Mesendoderm (in vitro differentiated cells): Measurements from ENCODE around the gene HOXD11.
A peak's percentile ranks its signal among the peaks of the same experiment; 100 is the strongest.

ENCODE experiments used
- DNase-seq: peaks from one replicate; pipeline ENCODE4 v3.0.0; 2013
- H2AK5ac ChIP-seq: 2 replicates; pipeline ENCODE4 v1.6.1; 2013; ENCODE audit warnings: low read length, inconsistent platforms
- H2BK120ac ChIP-seq: 2 replicates; pipeline ENCODE4 v1.6.1; 2013; ENCODE audit warnings: low read depth, mild to moderate bottlenecking, low read length, moderate library complexity, mixed read lengths
- H2BK15ac ChIP-seq: replicated peaks from 2 replicates; pipeline ENCODE4 v1.6.1; 2013; ENCODE audit warnings: low read depth, mild to moderate bottlenecking, moderate library complexity
- H2BK5ac ChIP-seq: 2 replicates; pipeline ENCODE4 v1.6.1; 2013; ENCODE audit warnings: low read length, inconsistent platforms
- H3K18ac ChIP-seq: 2 replicates; pipeline ENCODE4 v1.6.1; 2013; ENCODE audit warnings: mild to moderate bottlenecking, low read length, mixed read lengths
- H3K23ac ChIP-seq: one replicate; pipeline ENCODE4 v1.6.1; 2013; ENCODE audit warnings: low read length
- H3K27ac ChIP-seq: 2 replicates; pipeline ENCODE4 v1.5.1; 2013; ENCODE audit warnings: low read depth, mild to moderate bottlenecking, inconsistent platforms, low read length, moderate library complexity
- H3K27me3 ChIP-seq: 2 replicates; pipeline ENCODE4 v1.6.1; 2013; ENCODE audit warnings: low read length, control low read depth, mild to moderate bottlenecking, inconsistent platforms; ENCODE audit not compliant: insufficient read depth, poor library complexity
- H3K36me3 ChIP-seq: 2 replicates; pipeline ENCODE4 v1.6.1; 2013; ENCODE audit warnings: low read length, inconsistent platforms; ENCODE audit not compliant: control insufficient read depth, insufficient read depth
- H3K4ac ChIP-seq: one replicate; pipeline ENCODE4 v1.6.1; 2013; ENCODE audit warnings: low read depth, mild to moderate bottlenecking, low read length, moderate library complexity
- H3K4me1 ChIP-seq: 2 replicates; pipeline ENCODE4 v1.6.1; 2013; ENCODE audit warnings: low read depth, low read length, inconsistent platforms; ENCODE audit not compliant: control insufficient read depth
- H3K4me2 ChIP-seq: 2 replicates; pipeline ENCODE4 v1.6.1; 2013; ENCODE audit warnings: low read length
- H3K4me3 ChIP-seq: 2 replicates; pipeline ENCODE4 v1.5.1; 2013; ENCODE audit warnings: mild to moderate bottlenecking, low read length
- H3K56ac ChIP-seq: one replicate; pipeline ENCODE4 v1.6.1; 2013; ENCODE audit warnings: low read length
- H3K79me1 ChIP-seq: 2 replicates; pipeline ENCODE4 v1.6.1; 2013; ENCODE audit warnings: low read length, inconsistent platforms
- H3K79me2 ChIP-seq: 2 replicates; pipeline ENCODE4 v1.6.1; 2013; ENCODE audit warnings: mild to moderate bottlenecking, low read length; ENCODE audit not compliant: control insufficient read depth, insufficient read depth
- H3K9ac ChIP-seq: 2 replicates; pipeline ENCODE4 v1.6.1; 2013; ENCODE audit warnings: low read length, inconsistent platforms
- H4K5ac ChIP-seq: one replicate; pipeline ENCODE4 v1.6.1; 2013; ENCODE audit warnings: low read length
- H4K8ac ChIP-seq: one replicate; pipeline ENCODE4 v1.6.1; 2013; ENCODE audit warnings: low read depth, mild to moderate bottlenecking, control low read depth, low read length, moderate library complexity
- WGBS: extraction: QIAGEN DNeasy Blood & Tissue Kit; methylation state at CpG from one replicate; pipeline ENCODE4 v1.1.7; 2013; ENCODE audit warnings: low lambda C conversion rate, missing lambda C conversion rate; ENCODE audit not compliant: insufficient coverage; ENCODE audit errors: extremely low coverage; 5-methylcytosine and 5-hydroxymethylcytosine counted together

Gene HOXD11

GRCh38 chr2:176083796-176084261 is 23.3 kb upstream of the HOXD11 start, which contains the start of gene EVX2:
EVX2 (minus strand) TSS chr2:176083962; CDS start chr2:176083776, 186 bp downstream.
- Histone ChIP-seq H3K18ac (no peak within 1 kb of the TSS), H3K79me1 (no peaks in the 10 kb centered on the region), H3K27me3 (peaks cover 87% of the 10 kb centered on the region), H2BK15ac (no peak within 1 kb of the TSS), H3K4me1 (peaks cover 5% of the 10 kb centered on the region), H3K4ac (no peak within 1 kb of the TSS), H3K4me3 (no peak within 1 kb of the TSS), H4K8ac (no peak within 1 kb of the TSS), H2BK120ac (no peak within 1 kb of the TSS), H3K4me2 (peak within 1 kb of the TSS; percentile 13), H3K56ac (peak within 1 kb of the TSS; percentile 63), H2BK5ac (no peak within 1 kb of the TSS), H4K5ac (no peak within 1 kb of the TSS), H3K23ac (no peak within 1 kb of the TSS), H3K79me2 (no peaks in the 10 kb centered on the region), H2AK5ac (no peak within 1 kb of the TSS), H3K9ac (no peak within 1 kb of the TSS), H3K27ac (no peak within 1 kb of the TSS), H3K36me3 (no peaks in the 10 kb centered on the region)
- WGBS = no CpG with 5 or more reads among the region's 27 CpGs
- DNase-seq = no peak

GRCh38 chr2:176084611-176085119 is 22.4 kb upstream of the HOXD11 start:
- H3K4me3 ChIP-seq = no peak overlapping the region
- no peak for DNase-seq

GRCh38 chr2:176085120-176085788 is 21.8 kb upstream of the HOXD11 start:
- Histone ChIP-seq H3K36me3 (no peaks in the 10 kb centered on the region), H3K79me1 (no peaks in the 10 kb centered on the region), H3K4me1 (peaks cover 3% of the 10 kb centered on the region), H4K5ac (no peak overlapping the region), H3K27ac (no peak overlapping the region), H3K9ac (peak overlapping the region; percentile 22), H3K4ac (no peak overlapping the region), H4K8ac (no peak overlapping the region), H3K27me3 (peaks cover 91% of the 10 kb centered on the region), H2BK5ac (no peak overlapping the region), H3K4me2 (peak overlapping the region; percentile 30), H2BK15ac (no peak overlapping the region), H2AK5ac (no peak overlapping the region), H3K23ac (no peak overlapping the region), H3K18ac (no peak overlapping the region), H3K4me3 (no peak overlapping the region), H3K79me2 (no peaks in the 10 kb centered on the region), H3K56ac (peak overlapping the region; percentile 60), H2BK120ac (no peak overlapping the region)
- WGBS = no CpG with 5 or more reads among the region's 40 CpGs
- no peak for DNase-seq

More at GRCh38 chr2:176084611-176085119, 22.4 kb upstream of the HOXD11 start:
- Histone ChIP-seq H4K5ac (no peak overlapping the region), H2BK120ac (no peak overlapping the region), H3K4me1 (peaks cover 3% of the 10 kb centered on the region), H2AK5ac (no peak overlapping the region), H3K4ac (no peak overlapping the region), H3K4me2 (no peak overlapping the region), H3K23ac (no peak overlapping the region), H3K27ac (no peak overlapping the region), H2BK5ac (no peak overlapping the region), H3K27me3 (peaks cover 87% of the 10 kb centered on the region), H3K79me1 (no peaks in the 10 kb centered on the region), H3K79me2 (no peaks in the 10 kb centered on the region), H3K56ac (peak overlapping the region; percentile 60), H3K9ac (no peak overlapping the region), H3K36me3 (no peaks in the 10 kb centered on the region), H4K8ac (no peak overlapping the region), H3K18ac (no peak overlapping the region), H2BK15ac (no peak overlapping the region)
- WGBS = no CpG with 5 or more reads among the region's 26 CpGs

- Histone ChIP-seq H3K56ac (no peak overlapping the region), H3K4me3 (no peak overlapping the region), H3K9ac (no peak overlapping the region), H3K79me2 (no peaks in the 10 kb centered on the region), H3K27ac (no peak overlapping the region), H2BK5ac (no peak overlapping the region), H2BK15ac (no peak overlapping the region), H3K27me3 (peaks cover 89% of the 10 kb centered on the region), H3K23ac (no peak overlapping the region), H3K36me3 (no peaks in the 10 kb centered on the region), H3K18ac (no peak overlapping the region), H2AK5ac (no peak overlapping the region), H3K4ac (no peak overlapping the region), H2BK120ac (no peak overlapping the region), H4K5ac (no peak overlapping the region), H3K4me2 (peak overlapping the region; percentile 4), H3K4me1 (peaks cover 3% of the 10 kb centered on the region), H4K8ac (no peak overlapping the region), H3K79me1 (no peaks in the 10 kb centered on the region)
- peak; percentile 72 for DNase-seq
- WGBS = no CpG with 5 or more reads among the region's 46 CpGs
Measured at GRCh38 chr2:176085861-176086771, 21.0 kb upstream of the HOXD11 start.

- no CpG with 5 or more reads among the region's 29 CpGs for WGBS
- no peak overlapping the region for H3K27ac ChIP-seq
- peaks cover 86% of the 10 kb centered on the region for H3K27me3 ChIP-seq
Measured at GRCh38 chr2:176087330-176088047, 19.6 kb upstream of the HOXD11 start.

More at GRCh38 chr2:176087330-176088047, 19.6 kb upstream of the HOXD11 start:
- Histone ChIP-seq H3K9ac (peak overlapping the region; percentile 49), H3K56ac (peak overlapping the region; percentile 80), H3K79me2 (no peaks in the 10 kb centered on the region), H4K5ac (no peak overlapping the region), H4K8ac (no peak overlapping the region), H2AK5ac (no peak overlapping the region), H2BK120ac (no peak overlapping the region), H2BK15ac (no peak overlapping the region), H3K36me3 (no peaks in the 10 kb centered on the region), H3K4ac (no peak overlapping the region), H3K4me1 (peaks cover 3% of the 10 kb centered on the region), H3K4me2 (peak overlapping the region; percentile 96), H2BK5ac (no peak overlapping the region), H3K18ac (no peak overlapping the region), H3K79me1 (no peaks in the 10 kb centered on the region), H3K23ac (peak overlapping the region; percentile 97), H3K4me3 (no peak overlapping the region)
- no peak for DNase-seq
